Measurements from ENCODE around the gene OLFML1. TPM values are rescaled to one million over a fixed set of nuclear protein-coding genes. Genes with fewer than 3 reads are reported as not detected.

The OLFML1 gene
- total and polyA plus RNA-seq, 10 of the 15 experiments (the other 5 are each of a cell fraction or from before 2014, with no cell fraction given), result 0.04 to 0.71 (median 0.21) TPM; not detected in 6

GRCh38 chr11:7457211-7457610, 28.1 kb upstream of the OLFML1 start:
- no TSS peak for BruUV-seq (replicated peaks)
- intact Hi-C loops (cut with micrococcal nuclease; ENCODE audit: unreplicated experiment) (loop anchor here (5.0 kb wide), 1 partner anchor 100 kb away; no protein-coding TSS in a partner anchor), in situ Hi-C loops (cut with MboI) (no loop called here)
- H3K9ac ChIP-seq (ENCODE audit: control insufficient read depth, insufficient read depth, low read length), result no peak overlapping the region
- no peak overlapping the region for H3K27ac ChIP-seq (ENCODE audit: control insufficient read depth, insufficient read depth)
- DNase-seq (ENCODE audit: low read depth, low spot score) (no peak), FAIRE-seq (no peak), ATAC-seq (no peak)
- no peaks in the 10 kb centered on the region for H3K4me1 ChIP-seq (ENCODE audit: control insufficient read depth, insufficient read depth, low read length)
- SMC1A ChIA-PET (ENCODE audit: uncharacterized antibody, unreplicated experiment), result no interaction called here
- H3K4me2 ChIP-seq (ENCODE audit: control insufficient read depth, insufficient read depth), result no peak overlapping the region
- no peaks in the 10 kb centered on the region for H3K27me3 ChIP-seq (replicated peaks in 1 of 2; ENCODE audit: control insufficient read depth in 2 of 2, insufficient read depth in 2 of 2, low read length in 1 of 2)
- no peak for TF ChIP-seq ESRRA (IDR thresholded peaks at IDR 0.05; ENCODE audit: low read length)
- no peak for TF ChIP-seq IRF3 (IDR thresholded peaks at IDR 0.05)
- POLR2A ChIA-PET, result no interaction called here
- RAD21 ChIA-PET (ENCODE audit: unreplicated experiment), result no interaction called here
- whole genome bisulfite sequencing (ENCODE audit: insufficient coverage, insufficient replicate concordance, low lambda C conversion rate, missing lambda C conversion rate), result 76% methylated on average over 1 of the region's 1 CpG
- no peak overlapping the region for H3K4me3 ChIP-seq
- H3K36me3 ChIP-seq (ENCODE audit: control insufficient read depth in 2 of 2, insufficient read depth in 2 of 2, low read length in 1 of 2), result no peaks in the 10 kb centered on the region
- CTCF ChIA-PET, result interaction anchor here (1.3 kb wide), 1 partner anchor 51 kb away, joined by 3 read pairs; no protein-coding TSS in a partner anchor
- no peaks in the 10 kb centered on the region for H3K9me3 ChIP-seq (replicated peaks; ENCODE audit: control insufficient read depth, insufficient read depth, low read length)
- no peaks in the 10 kb centered on the region for H4K20me1 ChIP-seq (ENCODE audit: control insufficient read depth, insufficient read depth)
- no peaks in the 10 kb centered on the region for H3K79me2 ChIP-seq (ENCODE audit: control insufficient read depth, insufficient read depth, low read length)
- no peak overlapping the region for H2AFZ ChIP-seq (ENCODE audit: control insufficient read depth, low read depth, low read length)

GRCh38 chr11:7462706-7463105, 22.6 kb upstream of the OLFML1 start:
- H3K36me3 ChIP-seq (ENCODE audit: control insufficient read depth in 2 of 2, insufficient read depth in 2 of 2, low read length in 1 of 2), result no peaks in the 10 kb centered on the region
- WGBS (ENCODE audit: insufficient coverage, insufficient replicate concordance, low lambda C conversion rate, missing lambda C conversion rate), result 25% methylated on average over 1 of the region's 1 CpG
- H2AFZ ChIP-seq (ENCODE audit: control insufficient read depth, low read depth, low read length), result no peak overlapping the region; the same call in 1 of the 2 replicates
- H3K79me2 ChIP-seq (ENCODE audit: control insufficient read depth, insufficient read depth, low read length), result no peaks in the 10 kb centered on the region
- ChIA-PET CTCF (interaction anchor here (0.8 to 1.3 kb wide), 8 partner anchors 8 to 87 kb away, joined by 3 to 4 read pairs (median 3); no protein-coding TSS in a partner anchor), POLR2A (interaction anchor here (1.9 kb wide), 1 partner anchor 10 kb away, joined by 8 read pairs; no protein-coding TSS in a partner anchor), SMC1A (ENCODE audit: uncharacterized antibody, unreplicated experiment) (interaction anchor here (0.7 to 3.0 kb wide), 7 partner anchors 8 to 94 kb away, joined by 3 to 10 read pairs (median 4); no protein-coding TSS in a partner anchor), RAD21 (ENCODE audit: unreplicated experiment) (interaction anchor here (3.2 kb wide), 1 partner anchor 10 kb away, joined by 12 read pairs; no protein-coding TSS in a partner anchor)
- no TSS peak for BruUV-seq (replicated peaks)
- no peak overlapping the region for H3K9ac ChIP-seq (ENCODE audit: control insufficient read depth, insufficient read depth, low read length)
- no peak overlapping the region for H3K27ac ChIP-seq (ENCODE audit: control insufficient read depth, insufficient read depth)
- H3K4me2 ChIP-seq (ENCODE audit: control insufficient read depth, insufficient read depth), result no peak overlapping the region
- no peak overlapping the region for H3K4me3 ChIP-seq
- intact Hi-C loops (cut with micrococcal nuclease; ENCODE audit: unreplicated experiment) (no loop called here), in situ Hi-C loops (cut with MboI) (no loop called here)
- no peaks in the 10 kb centered on the region for H3K27me3 ChIP-seq (replicated peaks in 1 of 2; ENCODE audit: control insufficient read depth in 2 of 2, insufficient read depth in 2 of 2, low read length in 1 of 2)
- no peaks in the 10 kb centered on the region for H4K20me1 ChIP-seq (ENCODE audit: control insufficient read depth, insufficient read depth)
- FAIRE-seq, result no peak
- no peak for DNase-seq (ENCODE audit: low read depth, low spot score)
- ATAC-seq, result peak; percentile 58
- H3K9me3 ChIP-seq (replicated peaks; ENCODE audit: control insufficient read depth, insufficient read depth, low read length), result no peaks in the 10 kb centered on the region
- no peaks in the 10 kb centered on the region for H3K4me1 ChIP-seq (ENCODE audit: control insufficient read depth, insufficient read depth, low read length)
- TF ChIP-seq LARP7 (IDR thresholded peaks at IDR 0.05) (no peak), MEF2A (IDR thresholded peaks at IDR 0.05; ENCODE audit: insufficient read depth, low read depth, low read length) (no peak), IRF5 (IDR thresholded peaks at IDR 0.05; ENCODE audit: borderline replicate concordance) (no peak), ZNF217 (IDR thresholded peaks at IDR 0.05) (no peak), ZBED1 (IDR thresholded peaks at IDR 0.05; ENCODE audit: borderline replicate concordance) (no peak), PML (IDR thresholded peaks at IDR 0.05; ENCODE audit: low read length) (no peak), ZNF687 (IDR thresholded peaks at IDR 0.05) (no peak), NRF1 (conservative IDR thresholded peaks at IDR 0.05; ENCODE audit: low read depth, low read length) (no peak), TCF3 (IDR thresholded peaks at IDR 0.05; ENCODE audit: borderline replicate concordance, insufficient read depth, low read depth, low read length) (no peak), MTA2 (IDR thresholded peaks at IDR 0.05; ENCODE audit: low read depth) (no peak)
